GM12891 (cell line): ENCODE results near the gene PARD6A.

ENCODE experiments used
- PAX5 ChIP-seq: IDR thresholded peaks from 2 replicates; pipeline ENCODE4 v1.6.1; 2011; ENCODE audit warnings: low read length, moderate library complexity, mild to moderate bottlenecking; ENCODE audit not compliant: insufficient read depth, severe bottlenecking
- POLR2A ChIP-seq: IDR thresholded peaks from 2 replicates; pipeline ENCODE4 v1.6.1; 2011; ENCODE audit warnings: low read depth, low read length, control low read depth
- POLR2AphosphoS5 ChIP-seq: IDR thresholded peaks from 2 replicates; pipeline ENCODE4 v1.6.1; 2011; ENCODE audit warnings: low read depth, low read length, control low read depth
- POU2F2 ChIP-seq: IDR thresholded peaks from 2 replicates; pipeline ENCODE4 v1.6.1; 2011; ENCODE audit warnings: low read depth, mild to moderate bottlenecking, control low read depth, low read length, moderate library complexity
- SPI1 ChIP-seq: IDR thresholded peaks from 2 replicates; pipeline ENCODE4 v1.6.1; 2011; ENCODE audit warnings: low read depth, low read length, control low read depth
- TAF1 ChIP-seq: IDR thresholded peaks from 2 replicates; pipeline ENCODE4 v1.6.1; 2011; ENCODE audit warnings: low read depth, low read length, control low read depth

- TF ChIP-seq POU2F2, result no peak
- TF ChIP-seq TAF1, result no peak
- TF ChIP-seq POLR2AphosphoS5, result no peak
- no peak for TF ChIP-seq POLR2A
- no peak for TF ChIP-seq SPI1
- no peak for TF ChIP-seq PAX5
Observed at GRCh38 chr16:67708368-67708771, 47.6 kb downstream of the PARD6A start.
